DOHH2 (cell line): ENCODE results near the gene HOXC12.

Experiments
- H3F3A ChIP-seq: fragments of 200-600 bp; sonication (generic), shearing (Covaris generic); 2 replicates; pipeline ENCODE4 v1.6.0; 2016; ENCODE audit warnings: antibody characterized with exemption, mild to moderate bottlenecking; ENCODE audit not compliant: control insufficient read depth, insufficient read depth
- H3K27ac ChIP-seq: fragments of 200-600 bp; sonication (generic); 2 replicates; pipeline ENCODE4 v1.5.1; 2014; ENCODE audit warnings: low read depth, mild to moderate bottlenecking, low read length, moderate library complexity
- H3K27me3 ChIP-seq: fragments of 200-600 bp; sonication (generic); 2 replicates; pipeline ENCODE4 v1.6.1; 2014; ENCODE audit warnings: mild to moderate bottlenecking, low read length, mixed read lengths; ENCODE audit not compliant: control insufficient read depth
- H3K36me3 ChIP-seq: fragments of 200-600 bp; sonication (generic); 2 replicates; pipeline ENCODE4 v1.6.1; 2014; ENCODE audit warnings: mild to moderate bottlenecking, low read length, moderate library complexity, mixed read lengths; ENCODE audit not compliant: control insufficient read depth
- H3K4me1 ChIP-seq: fragments of 200-600 bp; sonication (generic); 2 replicates; pipeline ENCODE4 v1.6.1; 2014; ENCODE audit warnings: mild to moderate bottlenecking, low read length, mixed read lengths; ENCODE audit not compliant: control insufficient read depth
- H3K4me2 ChIP-seq: fragments of 200-600 bp; sonication (generic); 2 replicates; pipeline ENCODE4 v1.6.0; 2014; ENCODE audit warnings: mild to moderate bottlenecking, low read length, moderate library complexity
- H3K4me3 ChIP-seq: fragments of 200-600 bp; sonication (generic); 2 replicates; pipeline ENCODE4 v1.5.1; 2014; ENCODE audit warnings: mild to moderate bottlenecking, low read length, mixed read lengths
- H3K79me2 ChIP-seq: fragments of 200-600 bp; sonication (generic); 2 replicates; pipeline ENCODE4 v1.6.1; 2014; ENCODE audit warnings: mild to moderate bottlenecking, low read length, mixed read lengths; ENCODE audit not compliant: control insufficient read depth
- H3K9me2 ChIP-seq: fragments of 200-600 bp; sonication (generic); replicated peaks from 2 replicates; pipeline ENCODE4 v1.6.1; 2014; ENCODE audit warnings: mild to moderate bottlenecking, low read length, mixed read lengths; ENCODE audit not compliant: control insufficient read depth
- H3K9me3 ChIP-seq: fragments of 200-600 bp; sonication (generic); 2 replicates; pipeline ENCODE4 v1.6.1; 2014; ENCODE audit warnings: antibody characterized with exemption, low read length, mixed read lengths; ENCODE audit not compliant: control insufficient read depth, insufficient read depth
- H4K20me1 ChIP-seq: fragments of 200-600 bp; sonication (generic); 2 replicates; pipeline ENCODE4 v1.6.0; 2014; ENCODE audit warnings: low read depth, mild to moderate bottlenecking, antibody characterized with exemption, low read length, moderate library complexity; ENCODE audit not compliant: control insufficient read depth, insufficient read depth
- EZH2phosphoT487 ChIP-seq: fragments of 200-600 bp; sonication (generic); IDR thresholded peaks from 2 replicates; pipeline ENCODE4 v1.6.1; 2017; ENCODE audit warnings: borderline replicate concordance, mild to moderate bottlenecking, antibody characterized with exemption, low read length, moderate library complexity, mixed read lengths
- TF ChIP-seq, protein P1 (sequence below): fragments of 200-600 bp; sonication (generic); IDR thresholded peaks from one replicate; pipeline ENCODE4 v1.5.1; 2014; ENCODE audit warnings: antibody characterized with exemption, mild to moderate bottlenecking, low read depth, low read length; ENCODE audit not compliant: poor library complexity, severe bottlenecking

The HOXC12 gene

DNA sequence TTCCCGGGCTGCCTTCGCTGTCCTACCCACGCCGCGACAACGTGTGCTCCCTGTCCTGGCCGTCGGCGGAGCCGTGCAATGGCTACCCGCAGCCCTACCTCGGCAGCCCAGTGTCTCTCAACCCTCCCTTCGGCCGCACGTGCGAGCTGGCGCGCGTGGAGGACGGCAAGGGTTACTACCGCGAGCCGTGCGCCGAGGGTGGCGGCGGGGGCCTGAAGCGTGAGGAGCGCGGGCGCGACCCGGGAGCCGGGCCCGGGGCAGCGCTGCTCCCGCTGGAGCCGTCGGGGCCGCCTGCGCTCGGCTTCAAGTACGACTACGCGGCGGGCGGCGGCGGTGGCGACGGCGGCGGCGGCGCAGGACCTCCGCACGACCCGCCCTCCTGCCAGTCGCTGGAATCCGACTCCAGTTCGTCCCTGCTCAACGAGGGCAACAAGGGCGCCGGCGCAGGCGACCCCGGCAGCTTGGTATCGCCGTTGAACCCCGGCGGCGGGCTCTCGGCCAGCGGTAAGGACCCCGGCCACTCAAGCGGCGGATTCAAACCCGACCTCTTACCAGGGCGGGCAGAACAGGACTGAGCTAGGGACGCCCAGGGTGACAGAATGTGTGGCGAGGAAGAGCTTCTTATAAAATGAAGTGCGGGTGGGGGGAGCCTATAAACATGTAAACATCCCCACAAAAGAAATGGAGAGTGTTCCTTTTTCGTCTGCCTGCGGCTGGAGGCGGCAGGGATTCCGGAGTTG is 503 bp downstream of the HOXC12 start:
- H3K4me3 ChIP-seq, result no peak overlapping the region
- no peaks in the 10 kb centered on the region for H3K9me2 ChIP-seq
- no peak overlapping the region for H3K4me2 ChIP-seq
- no peaks in the 10 kb centered on the region for H3K9me3 ChIP-seq
- H3K27me3 ChIP-seq, result peaks cover 84% of the 10 kb centered on the region
- H4K20me1 ChIP-seq, result no peaks in the 10 kb centered on the region
- H3K36me3 ChIP-seq, result no peaks in the 10 kb centered on the region
- H3F3A ChIP-seq, result no peaks in the 10 kb centered on the region
- H3K4me1 ChIP-seq, result no peaks in the 10 kb centered on the region
- H3K79me2 ChIP-seq, result no peaks in the 10 kb centered on the region
- H3K27ac ChIP-seq, result no peak overlapping the region
- TF ChIP-seq, protein P1, sequence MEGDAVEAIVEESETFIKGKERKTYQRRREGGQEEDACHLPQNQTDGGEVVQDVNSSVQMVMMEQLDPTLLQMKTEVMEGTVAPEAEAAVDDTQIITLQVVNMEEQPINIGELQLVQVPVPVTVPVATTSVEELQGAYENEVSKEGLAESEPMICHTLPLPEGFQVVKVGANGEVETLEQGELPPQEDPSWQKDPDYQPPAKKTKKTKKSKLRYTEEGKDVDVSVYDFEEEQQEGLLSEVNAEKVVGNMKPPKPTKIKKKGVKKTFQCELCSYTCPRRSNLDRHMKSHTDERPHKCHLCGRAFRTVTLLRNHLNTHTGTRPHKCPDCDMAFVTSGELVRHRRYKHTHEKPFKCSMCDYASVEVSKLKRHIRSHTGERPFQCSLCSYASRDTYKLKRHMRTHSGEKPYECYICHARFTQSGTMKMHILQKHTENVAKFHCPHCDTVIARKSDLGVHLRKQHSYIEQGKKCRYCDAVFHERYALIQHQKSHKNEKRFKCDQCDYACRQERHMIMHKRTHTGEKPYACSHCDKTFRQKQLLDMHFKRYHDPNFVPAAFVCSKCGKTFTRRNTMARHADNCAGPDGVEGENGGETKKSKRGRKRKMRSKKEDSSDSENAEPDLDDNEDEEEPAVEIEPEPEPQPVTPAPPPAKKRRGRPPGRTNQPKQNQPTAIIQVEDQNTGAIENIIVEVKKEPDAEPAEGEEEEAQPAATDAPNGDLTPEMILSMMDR, result no peak
- TF ChIP-seq EZH2phosphoT487, result no peak

DNA sequence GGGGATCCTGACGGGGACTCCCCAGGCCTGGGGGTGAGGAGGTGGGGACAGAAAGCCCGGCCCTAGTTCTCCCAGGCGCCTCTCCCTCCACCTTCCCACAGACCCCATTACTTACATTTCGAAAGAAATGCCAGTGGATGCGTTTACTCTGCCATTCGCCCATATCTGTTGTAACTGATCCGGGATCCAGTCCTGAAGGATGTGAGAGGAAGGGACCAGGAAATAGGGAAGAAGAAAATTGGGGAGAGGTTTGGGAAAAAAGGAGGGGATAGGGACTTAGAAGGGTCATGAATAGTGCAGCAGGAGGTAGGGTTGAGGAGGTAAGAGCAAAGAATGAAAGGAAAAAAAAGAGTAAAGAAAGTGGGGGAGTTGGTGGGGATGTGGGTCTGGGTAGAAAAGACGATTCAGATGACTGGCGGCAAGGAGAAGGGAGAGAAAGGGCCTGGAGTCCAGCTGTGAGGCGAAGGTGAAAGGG is 1.1 kb downstream of the HOXC12 start:
- Histone ChIP-seq H3K9me3 (no peaks in the 10 kb centered on the region), H3K4me2 (no peak overlapping the region), H4K20me1 (no peaks in the 10 kb centered on the region), H3K9me2 (no peaks in the 10 kb centered on the region), H3F3A (no peaks in the 10 kb centered on the region), H3K27ac (no peak overlapping the region), H3K79me2 (no peaks in the 10 kb centered on the region), H3K27me3 (peaks cover 78% of the 10 kb centered on the region), H3K4me1 (no peaks in the 10 kb centered on the region), H3K4me3 (no peak overlapping the region), H3K36me3 (no peaks in the 10 kb centered on the region)
- TF ChIP-seq, protein P1, result no peak
- no peak for TF ChIP-seq EZH2phosphoT487

DNA sequence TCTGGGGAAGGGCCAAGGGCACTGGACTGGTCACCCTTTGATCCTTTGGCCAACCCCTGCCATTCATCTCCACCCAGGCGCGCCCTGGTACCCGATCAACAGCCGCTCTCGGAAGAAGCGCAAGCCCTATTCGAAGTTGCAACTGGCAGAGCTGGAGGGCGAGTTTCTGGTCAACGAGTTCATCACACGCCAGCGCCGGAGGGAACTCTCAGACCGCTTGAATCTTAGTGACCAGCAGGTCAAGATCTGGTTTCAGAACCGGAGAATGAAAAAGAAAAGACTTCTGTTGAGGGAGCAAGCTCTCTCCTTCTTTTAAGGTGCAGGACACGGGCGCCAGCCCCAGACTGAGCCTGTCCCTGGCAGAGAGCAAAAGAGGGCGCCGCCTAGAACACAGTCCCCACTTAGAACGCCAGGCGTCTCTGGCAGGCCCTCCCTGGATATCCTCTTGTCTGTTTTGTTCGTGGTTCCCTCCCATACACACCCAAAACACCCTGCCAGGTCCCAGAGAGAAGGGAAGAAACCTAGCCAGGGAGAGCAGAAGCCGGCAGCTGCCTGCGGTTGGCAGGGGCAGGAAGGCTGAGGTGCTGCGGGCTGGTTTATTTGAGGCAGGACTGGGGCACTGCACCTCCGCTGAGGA is 1.7 kb downstream of the HOXC12 start:
- TF ChIP-seq, protein P1, result no peak
- no peak for TF ChIP-seq EZH2phosphoT487
- Histone ChIP-seq H3K9me3 (no peaks in the 10 kb centered on the region), H3K36me3 (no peaks in the 10 kb centered on the region), H4K20me1 (no peaks in the 10 kb centered on the region), H3F3A (no peaks in the 10 kb centered on the region), H3K27me3 (peaks cover 73% of the 10 kb centered on the region), H3K79me2 (no peaks in the 10 kb centered on the region), H3K4me2 (no peak overlapping the region), H3K4me1 (no peaks in the 10 kb centered on the region), H3K27ac (no peak overlapping the region), H3K9me2 (no peaks in the 10 kb centered on the region), H3K4me3 (no peak overlapping the region)
